Measurements from ENCODE around the gene DNM2. TPM values are rescaled to one million over a fixed set of nuclear protein-coding genes. Genes with fewer than 3 reads are reported as not detected.
A peak's percentile ranks its signal among the peaks of the same experiment; 100 is the strongest.

Gene DNM2
- total and polyA plus RNA-seq, 2 of the 13 experiments (the other 11 are each of a cell fraction or from before 2014, with no cell fraction given): 41.7 to 59.8 TPM

DNA sequence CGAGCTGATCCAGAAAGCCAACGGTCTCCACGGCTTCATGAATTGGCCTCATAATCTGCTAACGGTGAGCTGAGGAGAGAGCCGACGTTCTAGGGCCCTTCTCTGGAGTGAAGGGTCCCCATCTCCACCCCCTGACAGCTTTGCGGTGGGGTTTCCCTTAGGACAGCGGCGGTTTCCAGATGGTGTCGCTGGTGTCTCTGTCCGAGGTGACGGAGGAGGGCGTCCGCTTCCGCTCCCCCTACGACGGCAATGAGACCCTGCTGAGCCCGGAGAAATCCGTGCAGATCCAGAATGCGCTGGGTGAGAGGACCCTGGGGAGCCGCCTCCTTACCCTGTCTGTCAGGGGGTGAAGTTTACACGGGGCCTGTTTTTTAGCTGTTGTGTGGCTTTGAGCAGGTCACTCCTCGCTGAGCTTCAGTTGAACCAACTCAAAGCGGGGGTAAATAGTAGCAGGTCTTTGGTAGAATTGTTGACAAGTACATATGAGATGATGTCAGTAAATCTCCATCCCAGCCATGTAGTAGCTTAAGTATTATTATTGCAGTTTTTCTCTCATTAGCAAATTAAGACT, 15.8 kb upstream of the DNM2 start (continued):
- TF ChIP-seq, protein P1, sequence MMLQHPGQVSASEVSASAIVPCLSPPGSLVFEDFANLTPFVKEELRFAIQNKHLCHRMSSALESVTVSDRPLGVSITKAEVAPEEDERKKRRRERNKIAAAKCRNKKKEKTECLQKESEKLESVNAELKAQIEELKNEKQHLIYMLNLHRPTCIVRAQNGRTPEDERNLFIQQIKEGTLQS (CRISPR knock-in tag; IDR thresholded peaks at IDR 0.05): no peak
- TF ChIP-seq GTF3A (CRISPR knock-in tag; conservative IDR thresholded peaks at IDR 0.05): no peak
- no peak for TF ChIP-seq MBD4 (IDR thresholded peaks at IDR 0.05; ENCODE audit: borderline replicate concordance, low read length)
- no peak for TF ChIP-seq BCLAF1 (IDR thresholded peaks at IDR 0.05)
- TF ChIP-seq TEAD3 (CRISPR knock-in tag; optimal IDR thresholded peaks at IDR 0.05; ENCODE audit: borderline replicate concordance): no peak
- TF ChIP-seq FOXJ3 (CRISPR knock-in tag; IDR thresholded peaks at IDR 0.05; ENCODE audit: borderline replicate concordance): no peak
- TF ChIP-seq ZBTB26 (CRISPR knock-in tag; IDR thresholded peaks at IDR 0.05; ENCODE audit: borderline replicate concordance): no peak
- TF ChIP-seq RAD51 (IDR thresholded peaks at IDR 0.05; ENCODE audit: borderline replicate concordance): no peak
- TF ChIP-seq ONECUT2 (CRISPR knock-in tag; IDR thresholded peaks at IDR 0.05): no peak
- no peak for TF ChIP-seq NFATC3 (CRISPR knock-in tag; IDR thresholded peaks at IDR 0.05)
- TF ChIP-seq ZNF614 (CRISPR knock-in tag; IDR thresholded peaks at IDR 0.05; ENCODE audit: borderline replicate concordance): no peak
- TF ChIP-seq, protein P2, sequence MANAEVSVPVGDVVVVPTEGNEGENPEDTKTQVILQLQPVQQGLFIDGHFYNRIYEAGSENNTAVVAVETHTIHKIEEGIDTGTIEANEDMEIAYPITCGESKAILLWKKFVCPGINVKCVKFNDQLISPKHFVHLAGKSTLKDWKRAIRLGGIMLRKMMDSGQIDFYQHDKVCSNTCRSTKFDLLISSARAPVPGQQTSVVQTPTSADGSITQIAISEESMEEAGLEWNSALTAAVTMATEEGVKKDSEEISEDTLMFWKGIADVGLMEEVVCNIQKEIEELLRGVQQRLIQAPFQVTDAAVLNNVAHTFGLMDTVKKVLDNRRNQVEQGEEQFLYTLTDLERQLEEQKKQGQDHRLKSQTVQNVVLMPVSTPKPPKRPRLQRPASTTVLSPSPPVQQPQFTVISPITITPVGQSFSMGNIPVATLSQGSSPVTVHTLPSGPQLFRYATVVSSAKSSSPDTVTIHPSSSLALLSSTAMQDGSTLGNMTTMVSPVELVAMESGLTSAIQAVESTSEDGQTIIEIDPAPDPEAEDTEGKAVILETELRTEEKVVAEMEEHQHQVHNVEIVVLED (CRISPR knock-in tag; IDR thresholded peaks at IDR 0.05; ENCODE audit: borderline replicate concordance): no peak
- no peak for TF ChIP-seq PCBP2 (optimal IDR thresholded peaks at IDR 0.05; ENCODE audit: low read depth, low read length, poor library complexity, severe bottlenecking)
- no peak for TF ChIP-seq ZNF75D (CRISPR knock-in tag; IDR thresholded peaks at IDR 0.05; ENCODE audit: borderline replicate concordance)
- TF ChIP-seq THYN1 (CRISPR knock-in tag; IDR thresholded peaks at IDR 0.05; ENCODE audit: borderline replicate concordance, low read depth): no peak
- TF ChIP-seq CCDC6 (CRISPR knock-in tag; IDR thresholded peaks at IDR 0.05): no peak
- no peak for TF ChIP-seq MTF2 (CRISPR knock-in tag; IDR thresholded peaks at IDR 0.05; ENCODE audit: borderline replicate concordance)
- TF ChIP-seq NFIB (CRISPR knock-in tag; IDR thresholded peaks at IDR 0.05; ENCODE audit: borderline replicate concordance): no peak
- no peak for TF ChIP-seq CBFB (CRISPR knock-in tag; IDR thresholded peaks at IDR 0.05)
- 0 out of 2 replicates have a peak, but pooled peaks have one; percentile 63 for TF ChIP-seq SIN3A (IDR thresholded peaks at IDR 0.05; ENCODE audit: borderline replicate concordance, low read depth, low read length)
- TF ChIP-seq CHCHD3 (CRISPR knock-in tag; IDR thresholded peaks at IDR 0.05): no peak
- TF ChIP-seq ZNF883 (CRISPR knock-in tag; IDR thresholded peaks at IDR 0.05; ENCODE audit: not compliant biosample characterization): no peak
- no peak for TF ChIP-seq SP4 (CRISPR knock-in tag; IDR thresholded peaks at IDR 0.05)
- TF ChIP-seq ZNF570 (CRISPR knock-in tag; IDR thresholded peaks at IDR 0.05; ENCODE audit: borderline replicate concordance): no peak
- TF ChIP-seq RFXAP (CRISPR knock-in tag; IDR thresholded peaks at IDR 0.05; ENCODE audit: borderline replicate concordance): no peak

Data from HepG2 (cell line).